Mucosa of stomach (tissue), 1 donor: ENCODE results near the gene MEIOB.

Experiments
- H3K27me3 ChIP-seq: one replicate; pipeline ENCODE4 v1.7.0; 2013; ENCODE audit warnings: mild to moderate bottlenecking, low read length; ENCODE audit not compliant: control insufficient read depth, insufficient read depth
- H3K36me3 ChIP-seq: one replicate; pipeline ENCODE4 v1.7.0; 2013; ENCODE audit warnings: low read length; ENCODE audit not compliant: control insufficient read depth, insufficient read depth
- H3K4me1 ChIP-seq: one replicate; pipeline ENCODE4 v1.7.0; 2013; ENCODE audit warnings: mild to moderate bottlenecking, low read length; ENCODE audit not compliant: control insufficient read depth, insufficient read depth
- H3K4me3 ChIP-seq: one replicate; pipeline ENCODE4 v1.7.0; 2013; ENCODE audit warnings: low read length
- H3K9ac ChIP-seq: one replicate; pipeline ENCODE4 v1.7.0; 2013; ENCODE audit warnings: mild to moderate bottlenecking, low read length, moderate library complexity
- H3K9me3 ChIP-seq: one replicate; pipeline ENCODE4 v1.7.0; 2013; ENCODE audit warnings: mild to moderate bottlenecking, low read length, moderate library complexity; ENCODE audit not compliant: control insufficient read depth
- donor health status: Pancreatic carcinoma.

Gene MEIOB

GRCh38 chr16:1832838-1833454 is 39.0 kb downstream of the MEIOB start:
- Histone ChIP-seq H3K36me3 (no peaks in the 10 kb centered on the region), H3K4me3 (no peak overlapping the region), H3K27me3 (no peaks in the 10 kb centered on the region), H3K9me3 (no peaks in the 10 kb centered on the region), H3K4me1 (peaks cover 24% of the 10 kb centered on the region), H3K9ac (no peak overlapping the region)

- no peak overlapping the region for H3K4me3 ChIP-seq
- H3K27me3 ChIP-seq: no peaks in the 10 kb centered on the region
- H3K9me3 ChIP-seq: no peaks in the 10 kb centered on the region
- H3K36me3 ChIP-seq: no peaks in the 10 kb centered on the region
- H3K4me1 ChIP-seq: peaks cover 24% of the 10 kb centered on the region
- no peak overlapping the region for H3K9ac ChIP-seq
Measured at GRCh38 chr16:1831186-1832075, 40.5 kb downstream of the MEIOB start.

GRCh38 chr16:1830213-1830612 is 41.8 kb downstream of the MEIOB start:
- Histone ChIP-seq H3K9me3 (no peaks in the 10 kb centered on the region), H3K4me1 (peaks cover 31% of the 10 kb centered on the region), H3K27me3 (no peaks in the 10 kb centered on the region), H3K36me3 (no peaks in the 10 kb centered on the region), H3K4me3 (no peak overlapping the region), H3K9ac (no peak overlapping the region)

- Histone ChIP-seq H3K9me3 (no peaks in the 10 kb centered on the region), H3K9ac (no peak overlapping the region), H3K4me3 (no peak overlapping the region), H3K36me3 (no peaks in the 10 kb centered on the region), H3K4me1 (peaks cover 35% of the 10 kb centered on the region), H3K27me3 (no peaks in the 10 kb centered on the region)
Measured at GRCh38 chr16:1828645-1829410, 43.1 kb downstream of the MEIOB start.

GRCh38 chr16:1826691-1827573 is 45.0 kb downstream of the MEIOB start, which contains the start of the genes FAHD1 and HAGH:
Gene FAHD1, plus strand, starts transcription at chr16:1827206. Its CDS starts 33 bp downstream, at chr16:1827239.
Gene HAGH, minus strand, starts transcription at chr16:1826825. Its CDS starts 38 bp downstream, at chr16:1826787.
- peak within 1 kb of the TSS; percentile 80 for H3K4me3 ChIP-seq
- H3K9ac ChIP-seq: peak within 1 kb of the TSS; percentile 65
- peaks cover 35% of the 10 kb centered on the region for H3K4me1 ChIP-seq
- H3K36me3 ChIP-seq: no peaks in the 10 kb centered on the region
- H3K27me3 ChIP-seq: no peaks in the 10 kb centered on the region
- no peaks in the 10 kb centered on the region for H3K9me3 ChIP-seq

GRCh38 chr16:1825864-1826690 is 45.9 kb downstream of the MEIOB start:
- H3K4me3 ChIP-seq: peak overlapping the region; percentile 4
- H3K9me3 ChIP-seq: no peaks in the 10 kb centered on the region
- H3K27me3 ChIP-seq: no peaks in the 10 kb centered on the region
- no peaks in the 10 kb centered on the region for H3K36me3 ChIP-seq
- H3K9ac ChIP-seq: peak overlapping the region; percentile 58
- peaks cover 35% of the 10 kb centered on the region for H3K4me1 ChIP-seq

GRCh38 chr16:1825381-1825863 is 46.5 kb downstream of the MEIOB start:
- Histone ChIP-seq H3K4me3 (peak overlapping the region; percentile 4), H3K27me3 (no peaks in the 10 kb centered on the region), H3K9ac (peak overlapping the region; percentile 58), H3K9me3 (no peaks in the 10 kb centered on the region), H3K36me3 (no peaks in the 10 kb centered on the region), H3K4me1 (peaks cover 34% of the 10 kb centered on the region)

- no peaks in the 10 kb centered on the region for H3K9me3 ChIP-seq
- H3K9ac ChIP-seq: no peak overlapping the region
- H3K4me3 ChIP-seq: no peak overlapping the region
- no peaks in the 10 kb centered on the region for H3K27me3 ChIP-seq
- peaks cover 18% of the 10 kb centered on the region for H3K4me1 ChIP-seq
- no peaks in the 10 kb centered on the region for H3K36me3 ChIP-seq
Measured at GRCh38 chr16:1823821-1824220, 48.1 kb downstream of the MEIOB start.

GRCh38 chr16:1822801-1823200 is 49.2 kb downstream of the MEIOB start:
- Histone ChIP-seq H3K9ac (no peak overlapping the region), H3K36me3 (no peaks in the 10 kb centered on the region), H3K4me1 (peaks cover 12% of the 10 kb centered on the region)

GRCh38 chr16:1821861-1822611 is 49.9 kb downstream of the MEIOB start:
- Histone ChIP-seq H3K4me3 (no peak overlapping the region), H3K36me3 (no peaks in the 10 kb centered on the region), H3K4me1 (peaks cover 12% of the 10 kb centered on the region), H3K9ac (no peak overlapping the region), H3K27me3 (no peaks in the 10 kb centered on the region), H3K9me3 (no peaks in the 10 kb centered on the region)

More at GRCh38 chr16:1822801-1823200, 49.2 kb downstream of the MEIOB start:
- no peak overlapping the region for H3K4me3 ChIP-seq
- H3K9me3 ChIP-seq: no peaks in the 10 kb centered on the region
- no peaks in the 10 kb centered on the region for H3K27me3 ChIP-seq
